HCT116 (cell line): Measurements from ENCODE around the gene TGFBR3L. TPM values are rescaled to one million over a fixed set of nuclear protein-coding genes. Genes with fewer than 3 reads are reported as not detected.

Experiments used
- ATAC-seq: fragments of 200-7000 bp; cut with Tn5 transposase; 2 replicates; pipeline ENCODE4 v1.9.1; 2020; ENCODE audit warnings: mild to moderate bottlenecking, moderate library complexity
- BruUV-seq: library from RNA; stranded (reverse); fragments of 400-500 nt; replicated peaks from 2 replicates; lab custom pipeline; 2021; lab: Mats Ljungman, UMichigan
- CTCF ChIA-PET: fragments of 300-600 bp; sonication (Branson Sonifier 250); formaldehyde crosslinking; loops from one replicate; lab custom pipeline; 2021; ENCODE audit warnings: antibody characterized with exemption; lab: Charles Lee
- POLR2A ChIA-PET: fragments of 300-600, 350-600 bp; sonication (Branson Sonifier 250); formaldehyde crosslinking; loops from one replicate; lab custom pipeline; 2021; ENCODE audit warnings: antibody characterized with exemption; lab: Charles Lee
- RAD21 ChIA-PET, 2 experiments: fragments of 300-600 bp; sonication (Branson Sonifier 250); formaldehyde crosslinking; loops; one replicate each; lab custom pipeline; 2023; ENCODE audit warnings: low total read pairs in 2 of 2; ENCODE audit not compliant: uncharacterized antibody in 2 of 2, unreplicated experiment in 2 of 2, low non-redundant PET in 1 of 2; lab: Charles Lee
- DNase-seq: peaks from one replicate; pipeline ENCODE4 v3.0.0-alpha.2; 2010; ENCODE audit warnings: low read depth, low spot score
- H2AFZ ChIP-seq: fragments of 200-600 bp; shearing (Covaris generic), sonication (generic); 2 replicates; pipeline ENCODE4 v1.6.1; 2017; ENCODE audit warnings: low read depth, mixed run types, mixed read lengths, antibody characterized with exemption, low read length; ENCODE audit not compliant: poor library complexity, severe bottlenecking
- H3K27ac ChIP-seq: 2 replicates; pipeline ENCODE4 v1.5.1; 2012; ENCODE audit warnings: low read depth, low read length
- H3K27me3 ChIP-seq: fragments of 200-600 bp; sonication (generic); 2 replicates; pipeline ENCODE4 v1.6.1; 2016; ENCODE audit warnings: mixed run types, low read length, mixed read lengths; ENCODE audit not compliant: insufficient read depth
- H3K36me3 ChIP-seq, 2 experiments: fragments of 200-500 bp in 1 of 2; fragments of 200-600 bp in 1 of 2; sonication (Bioruptor generic) in 1 of 2; sonication (generic) in 1 of 2; 2 replicates each; pipeline versions ENCODE4 v1.5.1 to v1.6.1; 2014 to 2016; ENCODE audit warnings: low read length in 2 of 2, inconsistent platforms in 1 of 2, mixed read lengths in 1 of 2, mixed run types in 1 of 2; ENCODE audit not compliant: insufficient read depth in 2 of 2, control insufficient read depth in 1 of 2
- H3K4me1 ChIP-seq, 2 experiments: fragments of 200-600 bp in 1 of 2; sonication (generic) in 1 of 2; 2 replicates each; pipeline versions ENCODE4 v1.5.1 to v1.6.1; 2012 to 2017; ENCODE audit warnings: low read length in 2 of 2, inconsistent platforms in 1 of 2, mild to moderate bottlenecking in 1 of 2, mixed read lengths in 1 of 2, mixed run types in 1 of 2, moderate library complexity in 1 of 2; ENCODE audit not compliant: insufficient read depth in 2 of 2, control insufficient read depth in 1 of 2
- H3K4me2 ChIP-seq: fragments of 200-600 bp; sonication (generic); 2 replicates; pipeline ENCODE4 v1.6.1; 2017; ENCODE audit warnings: mixed run types, low read length, mixed read lengths
- H3K4me3 ChIP-seq, 2 experiments: fragments of 200-600 bp in 1 of 2; sonication (generic) in 1 of 2; replicated peaks in 1 of 2; 2 replicates each; pipeline ENCODE4 v1.5.1; 2011 to 2016; ENCODE audit warnings: low read length in 2 of 2, control low read depth in 1 of 2, low read depth in 1 of 2, mild to moderate bottlenecking in 1 of 2, mixed read lengths in 1 of 2, mixed run types in 1 of 2
- H3K79me2 ChIP-seq: fragments of 200-600 bp; sonication (generic); 2 replicates; pipeline ENCODE4 v1.6.1; 2017; ENCODE audit warnings: mild to moderate bottlenecking, mixed run types, low read length, moderate library complexity, mixed read lengths; ENCODE audit not compliant: insufficient read depth
- H3K9ac ChIP-seq: fragments of 200-600 bp; sonication (generic); 2 replicates; pipeline ENCODE4 v1.6.1; 2016; ENCODE audit warnings: low read length, mixed read lengths
- H3K9me2 ChIP-seq: fragments of 200-600 bp; sonication (generic), shearing (Covaris generic); 2 replicates; pipeline ENCODE4 v1.6.1; 2017; ENCODE audit warnings: mixed run types, mild to moderate bottlenecking, moderate library complexity; ENCODE audit not compliant: insufficient read depth
- H3K9me3 ChIP-seq, 2 experiments: fragments of 200-500 bp in 1 of 2; fragments of 200-600 bp in 1 of 2; sonication (Bioruptor generic) in 1 of 2; sonication (generic) in 1 of 2; 2 replicates each; pipeline ENCODE4 v1.6.1; 2014 to 2017; ENCODE audit warnings: low read length in 2 of 2, mixed read lengths in 2 of 2, inconsistent platforms in 1 of 2, low read depth in 1 of 2, mild to moderate bottlenecking in 1 of 2, mixed run types in 1 of 2, moderate library complexity in 1 of 2; ENCODE audit not compliant: control insufficient read depth in 1 of 2, insufficient read depth in 1 of 2
- H4K20me1 ChIP-seq: fragments of 200-600 bp; sonication (generic), shearing (Covaris generic); 2 replicates; pipeline ENCODE4 v1.6.1; 2017; ENCODE audit warnings: mixed run types, mild to moderate bottlenecking, moderate library complexity; ENCODE audit not compliant: insufficient read depth
- CBX3 ChIP-seq: IDR thresholded peaks from 2 replicates; pipeline ENCODE4 v1.6.1; 2012; ENCODE audit warnings: low read depth
- CEBPB ChIP-seq: IDR thresholded peaks from 2 replicates; pipeline ENCODE4 v1.6.1; 2012; ENCODE audit warnings: low read depth
- EGR1 ChIP-seq: IDR thresholded peaks from 2 replicates; pipeline ENCODE4 v1.6.1; 2012; ENCODE audit warnings: low read depth
- EZH2 ChIP-seq: fragments of 200-600 bp; sonication (generic); IDR thresholded peaks from 2 replicates; pipeline ENCODE4 v1.6.1; 2017; ENCODE audit warnings: antibody characterized with exemption, mixed run types
- EZH2phosphoT487 ChIP-seq: fragments of 200-600 bp; IDR thresholded peaks from 2 replicates; pipeline ENCODE4 v1.6.1; 2018; ENCODE audit warnings: antibody characterized with exemption, borderline replicate concordance
- POLR2AphosphoS5 ChIP-seq: IDR thresholded peaks from 2 replicates; pipeline ENCODE4 v1.6.1; 2011; ENCODE audit warnings: mild to moderate bottlenecking, low read depth, low read length, moderate library complexity
- RAD21 ChIP-seq: IDR thresholded peaks from 2 replicates; pipeline ENCODE4 v1.6.1; 2012; ENCODE audit warnings: low read depth, mild to moderate bottlenecking
- SIN3A ChIP-seq: IDR thresholded peaks from 2 replicates; pipeline ENCODE4 v1.6.1; 2012; ENCODE audit warnings: low read depth
- SP1 ChIP-seq: IDR thresholded peaks from 2 replicates; pipeline ENCODE4 v1.6.1; 2012; ENCODE audit warnings: low read depth
- TCF7L2 ChIP-seq: IDR thresholded peaks from 2 replicates; pipeline ENCODE4 v1.7.0; 2011; ENCODE audit warnings: borderline replicate concordance, inconsistent platforms; ENCODE audit not compliant: insufficient read depth, insufficient read length; ENCODE audit errors: extremely low read depth
- ZNF274 ChIP-seq: fragments of 200-500 bp; sonication (Bioruptor generic); IDR thresholded peaks from 2 replicates; pipeline ENCODE4 v1.6.1; 2014; ENCODE audit warnings: mild to moderate bottlenecking, low read depth, low read length, inconsistent platforms
- intact Hi-C: fragments of 100-400 bp; cut with micrococcal nuclease; formaldehyde crosslinking; loops from 2 replicates; pipeline ENCODE4 v1.10.0; 2022
- total RNA-seq: library from RNA; stranded (reverse); gene quantifications from one replicate; pipeline ENCODE4 v1.2.1, GENCODE V29; 2021; ENCODE audit not compliant: unreplicated experiment
- TF ChIP-seq, protein P1 (sequence below): IDR thresholded peaks from 2 replicates; pipeline ENCODE4 v1.6.1; 2012; ENCODE audit warnings: low read depth
- TF ChIP-seq, protein P2 (sequence below): IDR thresholded peaks from 2 replicates; pipeline ENCODE4 v1.6.1; 2011; ENCODE audit warnings: mild to moderate bottlenecking, low read length, moderate library complexity; ENCODE audit not compliant: insufficient replicate concordance; ENCODE audit errors: extremely low read depth

Gene TGFBR3L
- total RNA-seq, 1 experiment from 2014 or later, result 30.9 TPM

DNA sequence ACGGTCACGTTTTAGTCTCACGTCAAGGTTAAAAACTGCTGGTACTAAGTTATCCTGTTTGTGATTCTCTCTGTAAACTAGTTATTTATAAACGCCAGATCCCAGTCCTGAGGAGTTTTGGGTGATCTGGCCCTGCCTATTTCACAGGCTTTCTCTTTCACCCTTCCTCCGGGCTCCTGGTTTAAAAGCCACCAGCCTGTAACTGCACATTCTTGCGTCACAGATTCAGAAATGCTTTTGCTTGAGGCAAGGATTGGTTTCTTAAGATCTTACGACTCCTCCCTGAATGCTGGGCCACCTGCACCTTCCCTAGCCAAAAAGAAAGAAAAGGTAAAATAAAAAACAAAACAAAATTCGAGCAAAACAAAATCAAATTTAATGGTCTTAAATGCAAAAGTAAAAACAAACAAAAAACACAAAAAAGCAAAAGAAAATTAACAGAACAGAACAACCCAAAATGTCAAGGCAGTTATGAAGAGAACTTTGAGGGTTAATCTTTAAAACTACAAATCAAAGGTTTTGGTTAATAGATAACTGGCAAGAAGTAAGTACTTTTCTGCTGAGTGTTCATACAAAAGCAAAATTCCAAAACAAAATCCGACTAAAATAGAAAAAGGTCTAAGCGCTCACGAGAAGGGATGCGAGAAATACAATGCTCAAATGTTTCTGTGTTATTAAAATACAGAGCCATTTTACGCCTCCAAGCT is 47.4 kb downstream of the TGFBR3L start (continued):
- TF ChIP-seq CBX3 (no peak), SIN3A (no peak)
- TF ChIP-seq, protein P1, sequence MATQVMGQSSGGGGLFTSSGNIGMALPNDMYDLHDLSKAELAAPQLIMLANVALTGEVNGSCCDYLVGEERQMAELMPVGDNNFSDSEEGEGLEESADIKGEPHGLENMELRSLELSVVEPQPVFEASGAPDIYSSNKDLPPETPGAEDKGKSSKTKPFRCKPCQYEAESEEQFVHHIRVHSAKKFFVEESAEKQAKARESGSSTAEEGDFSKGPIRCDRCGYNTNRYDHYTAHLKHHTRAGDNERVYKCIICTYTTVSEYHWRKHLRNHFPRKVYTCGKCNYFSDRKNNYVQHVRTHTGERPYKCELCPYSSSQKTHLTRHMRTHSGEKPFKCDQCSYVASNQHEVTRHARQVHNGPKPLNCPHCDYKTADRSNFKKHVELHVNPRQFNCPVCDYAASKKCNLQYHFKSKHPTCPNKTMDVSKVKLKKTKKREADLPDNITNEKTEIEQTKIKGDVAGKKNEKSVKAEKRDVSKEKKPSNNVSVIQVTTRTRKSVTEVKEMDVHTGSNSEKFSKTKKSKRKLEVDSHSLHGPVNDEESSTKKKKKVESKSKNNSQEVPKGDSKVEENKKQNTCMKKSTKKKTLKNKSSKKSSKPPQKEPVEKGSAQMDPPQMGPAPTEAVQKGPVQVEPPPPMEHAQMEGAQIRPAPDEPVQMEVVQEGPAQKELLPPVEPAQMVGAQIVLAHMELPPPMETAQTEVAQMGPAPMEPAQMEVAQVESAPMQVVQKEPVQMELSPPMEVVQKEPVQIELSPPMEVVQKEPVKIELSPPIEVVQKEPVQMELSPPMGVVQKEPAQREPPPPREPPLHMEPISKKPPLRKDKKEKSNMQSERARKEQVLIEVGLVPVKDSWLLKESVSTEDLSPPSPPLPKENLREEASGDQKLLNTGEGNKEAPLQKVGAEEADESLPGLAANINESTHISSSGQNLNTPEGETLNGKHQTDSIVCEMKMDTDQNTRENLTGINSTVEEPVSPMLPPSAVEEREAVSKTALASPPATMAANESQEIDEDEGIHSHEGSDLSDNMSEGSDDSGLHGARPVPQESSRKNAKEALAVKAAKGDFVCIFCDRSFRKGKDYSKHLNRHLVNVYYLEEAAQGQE, result no peak

DNA sequence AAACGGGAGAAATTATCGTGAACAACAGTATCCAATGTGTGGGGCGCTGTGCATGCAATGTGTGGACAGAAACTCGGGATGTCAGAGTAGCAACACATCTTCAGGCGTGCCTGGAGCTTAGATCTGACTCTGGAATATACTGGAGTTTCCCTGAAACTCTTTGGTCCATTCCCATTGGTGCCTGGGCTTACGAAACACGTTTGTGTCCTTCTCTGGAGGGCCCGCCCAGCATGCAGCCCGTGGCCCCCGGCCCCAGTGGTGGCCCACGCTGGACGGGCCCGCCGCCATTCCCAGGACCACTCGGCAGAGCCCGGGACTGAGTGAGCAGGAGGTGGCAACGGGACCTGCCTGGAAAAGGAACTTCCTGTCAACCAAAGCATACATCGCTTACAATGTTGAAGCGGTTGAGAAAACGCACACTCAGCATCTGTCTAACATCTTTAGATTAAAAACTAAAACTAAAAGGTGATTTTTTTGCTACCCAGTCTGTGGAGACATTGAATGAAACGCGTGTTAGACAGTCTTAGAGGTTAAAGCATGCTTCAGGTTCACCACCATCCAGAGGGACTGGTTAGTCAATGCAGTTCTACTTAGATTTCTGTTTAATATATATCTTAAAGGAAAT is 48.1 kb downstream of the TGFBR3L start:
- H3K9me2 ChIP-seq, result no peaks in the 10 kb centered on the region
- H3K9me3 ChIP-seq, result no peaks in the 10 kb centered on the region
- 0 out of 2 replicates have a peak, but pooled peaks cover 3% of the 10 kb centered on the region for H4K20me1 ChIP-seq
- ChIA-PET CTCF (interaction anchor here (1.1 kb wide), 1 partner anchor 18 kb away, joined by 4 read pairs; no protein-coding TSS in a partner anchor), RAD21 (no interaction called here), POLR2A (no interaction called here)
- DNase-seq, result no peak
- BruUV-seq, result TSS peak; percentile 21
- H3K27ac ChIP-seq, result no peak overlapping the region
- H3K4me2 ChIP-seq, result no peak overlapping the region
- intact Hi-C loops, result no loop called here
- H3K4me1 ChIP-seq, result no peaks in the 10 kb centered on the region
- H3K9ac ChIP-seq, result no peak overlapping the region
- H3K27me3 ChIP-seq, result no peaks in the 10 kb centered on the region
- no peak for ATAC-seq
- peaks cover 41 to 53% of the 10 kb centered on the region in 2 experiments; a peak in 3 of 4 replicates for H3K36me3 ChIP-seq
- 0 out of 2 replicates have a peak, but pooled peaks cover 10% of the 10 kb centered on the region for H3K79me2 ChIP-seq
- no peak overlapping the region for H2AFZ ChIP-seq
- no peak overlapping the region for H3K4me3 ChIP-seq
- TF ChIP-seq EZH2, result no peak
- no peak for TF ChIP-seq SP1
- TF ChIP-seq RAD21, result no peak
- TF ChIP-seq EGR1, result no peak
- TF ChIP-seq ZNF274, result no peak
- no peak for TF ChIP-seq POLR2AphosphoS5
- no peak for TF ChIP-seq SIN3A
- TF ChIP-seq, protein P1, result no peak
- no peak for TF ChIP-seq TCF7L2
- TF ChIP-seq, protein P2, sequence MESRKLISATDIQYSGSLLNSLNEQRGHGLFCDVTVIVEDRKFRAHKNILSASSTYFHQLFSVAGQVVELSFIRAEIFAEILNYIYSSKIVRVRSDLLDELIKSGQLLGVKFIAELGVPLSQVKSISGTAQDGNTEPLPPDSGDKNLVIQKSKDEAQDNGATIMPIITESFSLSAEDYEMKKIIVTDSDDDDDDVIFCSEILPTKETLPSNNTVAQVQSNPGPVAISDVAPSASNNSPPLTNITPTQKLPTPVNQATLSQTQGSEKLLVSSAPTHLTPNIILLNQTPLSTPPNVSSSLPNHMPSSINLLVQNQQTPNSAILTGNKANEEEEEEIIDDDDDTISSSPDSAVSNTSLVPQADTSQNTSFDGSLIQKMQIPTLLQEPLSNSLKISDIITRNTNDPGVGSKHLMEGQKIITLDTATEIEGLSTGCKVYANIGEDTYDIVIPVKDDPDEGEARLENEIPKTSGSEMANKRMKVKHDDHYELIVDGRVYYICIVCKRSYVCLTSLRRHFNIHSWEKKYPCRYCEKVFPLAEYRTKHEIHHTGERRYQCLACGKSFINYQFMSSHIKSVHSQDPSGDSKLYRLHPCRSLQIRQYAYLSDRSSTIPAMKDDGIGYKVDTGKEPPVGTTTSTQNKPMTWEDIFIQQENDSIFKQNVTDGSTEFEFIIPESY, result no peak
- no peak for TF ChIP-seq EZH2phosphoT487
- TF ChIP-seq CEBPB, result no peak
